ENCODE results near the gene ATP2B2.

DNA sequence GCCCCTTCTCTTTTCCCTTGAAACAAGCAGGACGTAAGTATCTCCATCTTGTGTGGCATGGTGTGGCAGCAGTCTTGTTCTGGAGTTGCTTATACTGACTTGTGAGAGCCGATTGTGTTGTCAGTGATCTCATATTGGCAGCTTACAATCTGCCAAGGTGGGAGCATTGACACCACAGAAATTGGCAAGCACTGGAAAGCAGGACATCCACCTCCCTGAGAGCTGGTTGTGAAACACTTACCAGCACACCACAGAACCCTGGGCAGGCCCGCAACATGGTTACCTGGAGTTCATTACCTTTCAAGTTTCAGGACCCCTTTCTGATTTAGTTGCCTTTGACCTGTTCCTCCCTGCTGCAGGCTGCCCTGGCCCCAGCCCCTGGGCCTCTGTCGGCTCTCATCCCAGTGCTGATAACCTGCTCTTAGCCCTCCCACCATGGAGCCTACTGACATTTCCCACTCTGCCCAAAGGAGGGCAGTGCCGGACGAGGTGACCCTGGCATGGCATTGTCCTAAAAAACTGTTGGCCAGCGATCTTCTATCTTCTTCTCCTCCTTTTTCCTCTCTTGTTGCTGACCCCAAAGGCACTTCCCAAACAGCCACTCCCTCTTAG is 10.6 kb upstream of the ATP2B2 start:
- TF ChIP-seq CBX8 (IDR thresholded peaks at IDR 0.05) (no peak), CTCF (IDR thresholded peaks at IDR 0.05) (no peak), RARB (CRISPR knock-in tag; IDR thresholded peaks at IDR 0.05) (no peak), RCOR1 (IDR thresholded peaks at IDR 0.05; ENCODE audit: low read depth, low read length) (no peak), POLR2AphosphoS2 (conservative IDR thresholded peaks at IDR 0.05; ENCODE audit: low read length) (no peak), POLR2A (IDR thresholded peaks at IDR 0.05; ENCODE audit: low read length) (no peak), HDAC2 (IDR thresholded peaks at IDR 0.05) (no peak), SREBF2 (IDR thresholded peaks at IDR 0.05) (no peak), NR3C1 (IDR thresholded peaks at IDR 0.05) (no peak)
